ENCODE results near the gene MERTK. TPM values are rescaled to one million over a fixed set of nuclear protein-coding genes. Genes with fewer than 3 reads are reported as not detected.

MERTK gene
- total and polyA plus RNA-seq, 9 donors, result 8.3 to 21.9 (median 13.7) TPM

DNA sequence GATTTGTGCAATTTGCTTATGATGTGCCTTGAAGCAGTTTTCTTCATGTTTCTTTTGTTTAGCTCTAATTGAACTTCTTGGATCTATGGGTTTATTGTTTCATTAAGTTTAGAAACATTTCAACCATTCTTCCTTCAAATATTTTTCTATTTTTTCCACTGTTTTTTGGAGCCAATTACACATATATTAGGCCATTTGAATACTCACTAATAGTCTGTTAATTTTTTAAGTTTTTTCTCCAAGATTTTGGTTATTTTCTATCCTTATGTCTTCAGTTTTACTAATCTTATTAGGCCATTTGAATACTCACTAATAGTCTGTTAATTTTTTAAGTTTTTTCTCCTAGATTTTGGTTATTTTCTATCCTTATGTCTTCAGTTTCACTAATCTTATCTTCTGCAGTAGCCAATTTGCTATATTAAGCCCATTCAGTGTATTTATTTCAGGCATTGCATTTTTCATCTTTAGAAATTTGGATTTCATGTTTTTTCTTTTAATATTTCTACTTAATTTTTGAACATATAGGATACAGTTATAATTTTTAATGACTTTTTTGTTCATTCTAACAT, 147.1 kb downstream of the MERTK start:
- Histone ChIP-seq H3K36me3 (no peaks in the 10 kb centered on the region), H3K9me3 (no peaks in the 10 kb centered on the region), H3K27ac (no peak overlapping the region), H3K4me1 (ENCODE audit: insufficient read depth) (no peaks in the 10 kb centered on the region), H3K27me3 (no peaks in the 10 kb centered on the region), H3K4me3 (no peak overlapping the region)
- intact Hi-C loops (cut with DNase I), result loop anchor here in 2 of 4 donors (5.0 kb wide), 1 partner anchor 148 kb away; the partner anchor contains the start of gene MERTK (in 2 of the 2)
- no peak for DNase-seq
- TF ChIP-seq POLR2A (IDR thresholded peaks at IDR 0.05), result no peak
- no peak for TF ChIP-seq EP300 (IDR thresholded peaks at IDR 0.05)
- no peak for TF ChIP-seq CTCF (IDR thresholded peaks at IDR 0.05)

- H3K27ac ChIP-seq, result no peak overlapping the region
- intact Hi-C loops (cut with DNase I), result loop anchor here in 2 of 4 donors (5.0 kb wide), 1 partner anchor 149 kb away; the partner anchor contains the start of gene MERTK (in 2 of the 2)
- H3K36me3 ChIP-seq, result no peaks in the 10 kb centered on the region
- H3K4me1 ChIP-seq (ENCODE audit: insufficient read depth), result no peaks in the 10 kb centered on the region
- no peak for DNase-seq
- TF ChIP-seq CTCF (IDR thresholded peaks at IDR 0.05) (no peak), POLR2A (IDR thresholded peaks at IDR 0.05) (no peak)
- H3K9me3 ChIP-seq, result no peaks in the 10 kb centered on the region
- H3K4me3 ChIP-seq, result no peak overlapping the region
- no peaks in the 10 kb centered on the region for H3K27me3 ChIP-seq
Observed at GRCh38 chr2:112046231-112046630, 147.8 kb downstream of the MERTK start.

DNA sequence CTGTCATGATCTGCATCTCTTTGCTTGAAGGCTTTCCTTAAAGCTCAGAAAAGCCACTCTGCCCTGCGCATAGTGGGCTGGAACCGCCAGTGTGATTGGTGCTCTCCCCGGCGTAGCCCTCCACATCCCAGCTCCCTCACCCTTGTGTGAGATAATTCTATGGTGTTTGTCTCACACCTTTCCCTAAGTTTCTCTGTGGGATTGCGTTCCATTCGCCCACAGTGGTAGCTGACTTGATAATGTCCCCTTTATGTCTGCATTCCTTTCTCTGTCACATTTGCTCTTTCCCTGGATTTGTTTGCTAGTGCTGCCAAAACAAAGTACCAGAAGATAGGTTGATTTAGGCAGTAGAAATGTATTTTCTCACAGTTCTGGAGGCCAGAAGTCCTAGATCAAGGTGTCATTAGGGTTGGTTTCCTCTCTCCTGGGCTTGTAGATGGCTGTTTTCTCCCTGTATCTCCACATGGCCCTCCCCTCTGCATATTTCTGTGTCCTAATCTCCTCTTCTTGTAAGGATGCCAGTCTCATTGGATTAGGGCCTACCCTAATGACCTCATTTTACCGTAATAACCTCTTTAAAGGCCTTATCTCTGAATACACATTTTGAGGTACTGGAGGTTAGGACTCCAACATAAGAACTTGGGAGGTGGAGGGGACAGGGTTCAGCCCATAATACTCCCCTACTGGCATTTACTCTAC, 149.3 kb downstream of the MERTK start:
- no peak for DNase-seq
- intact Hi-C loops (cut with DNase I), result loop anchor here (2.0 to 5.0 kb wide), 3 partner anchors 150 to 161 kb away; partner anchors contain the start of gene MERTK (in 2 of the 4)
- Histone ChIP-seq H3K4me3 (no peak overlapping the region), H3K27me3 (no peaks in the 10 kb centered on the region), H3K9me3 (no peaks in the 10 kb centered on the region), H3K4me1 (ENCODE audit: insufficient read depth) (no peaks in the 10 kb centered on the region), H3K36me3 (no peaks in the 10 kb centered on the region), H3K27ac (no peak overlapping the region)
- no peak for TF ChIP-seq EP300 (IDR thresholded peaks at IDR 0.05)
- TF ChIP-seq CTCF (IDR thresholded peaks at IDR 0.05), result no peak
- no peak for TF ChIP-seq POLR2A (IDR thresholded peaks at IDR 0.05)
- WGBS, 3 donors, result 77 to 81% (median 80%) methylated on average over 7 of the region's 7 CpGs

DNA sequence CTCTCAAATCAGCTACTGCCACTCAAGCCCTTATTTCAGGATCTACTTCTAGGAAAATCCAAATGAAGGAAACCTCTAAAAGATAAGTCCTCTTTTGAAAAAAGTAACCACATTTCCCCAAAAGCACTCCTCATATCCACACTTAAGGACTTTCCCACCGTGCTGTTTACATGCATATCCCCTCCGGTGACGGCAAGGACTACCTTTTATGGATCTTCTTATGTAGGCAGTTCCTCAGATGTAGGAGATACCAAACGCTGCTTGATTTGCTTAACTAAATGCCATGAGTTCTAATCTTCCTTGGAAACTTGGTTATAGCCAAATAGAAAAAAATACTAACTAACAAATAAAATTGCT, 149.8 kb downstream of the MERTK start:
- TF ChIP-seq POLR2A (IDR thresholded peaks at IDR 0.05), result no peak
- TF ChIP-seq CTCF (IDR thresholded peaks at IDR 0.05), result no peak
- TF ChIP-seq EP300 (IDR thresholded peaks at IDR 0.05), result no peak
- no peak for DNase-seq
- H3K4me1 ChIP-seq (ENCODE audit: insufficient read depth), result no peaks in the 10 kb centered on the region
- no peaks in the 10 kb centered on the region for H3K36me3 ChIP-seq
- no peak overlapping the region for H3K27ac ChIP-seq
- H3K9me3 ChIP-seq, result no peaks in the 10 kb centered on the region
- 51 to 73% (median 62%) methylated on average over 4 of the region's 4 CpGs for WGBS, 3 donors
- H3K27me3 ChIP-seq, result no peaks in the 10 kb centered on the region
- no peak overlapping the region for H3K4me3 ChIP-seq
- intact Hi-C loops (cut with DNase I), result loop anchor here (2.0 to 5.0 kb wide), 3 partner anchors 151 to 161 kb away; partner anchors contain the start of gene MERTK (in 2 of the 4)

All from ovary (tissue), 9 donors.